Globus pallidus (tissue), 1 donor: Measurements from ENCODE around the gene LITAFD.
"Not testable (repeated sequence)": the region's sequence is repeated elsewhere in the genome, so short reads cannot be mapped to it uniquely, and the experiment has no call there.

Source experiments
- DNase-seq: peaks from one replicate; pipeline ENCODE4 v3.0.0-alpha.2; 2015; ENCODE audit warnings: low spot score

Gene LITAFD

DNA sequence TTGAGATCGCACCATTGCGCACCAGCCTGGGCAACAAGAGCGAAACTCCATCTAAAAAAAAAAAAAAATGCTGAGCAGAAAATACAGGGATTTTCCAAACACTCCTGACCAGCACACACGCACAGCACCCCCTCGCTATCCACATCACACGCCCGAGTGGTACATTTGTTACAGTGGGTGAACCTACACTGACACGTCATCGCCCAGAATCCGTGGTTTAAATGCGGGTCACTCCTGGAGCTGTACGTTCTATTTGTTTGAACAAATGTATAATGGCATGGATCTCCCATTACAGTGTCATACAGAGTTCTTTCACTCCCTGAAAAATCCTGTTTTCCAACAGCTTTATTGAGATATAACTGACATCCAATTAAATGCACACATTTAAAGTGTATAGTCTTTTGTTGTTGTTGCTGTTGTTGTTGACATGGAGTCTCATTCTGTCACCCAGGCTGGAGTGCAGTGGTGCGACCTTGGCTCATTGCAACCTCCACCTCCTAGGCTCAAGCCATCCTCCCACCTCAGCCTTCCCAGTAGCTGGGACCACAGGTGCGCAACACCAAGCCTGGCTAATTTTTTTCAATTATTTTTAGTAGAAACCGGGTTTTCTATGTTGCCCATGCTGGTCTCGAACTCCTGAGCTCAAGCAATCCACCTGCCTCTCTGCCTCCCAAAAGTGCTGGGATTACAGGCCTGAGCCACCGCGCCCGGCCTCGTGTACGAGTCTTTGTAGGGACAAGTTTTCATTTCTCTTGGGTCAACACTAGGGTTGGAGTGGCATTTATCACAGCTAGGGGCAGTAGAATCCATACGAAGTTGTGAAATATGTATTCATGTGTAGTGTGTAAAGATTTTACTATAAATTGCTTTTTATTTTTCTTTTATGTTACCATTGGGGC, 8.9 kb upstream of the LITAFD start:
- DNase-seq, result no peak

DNA sequence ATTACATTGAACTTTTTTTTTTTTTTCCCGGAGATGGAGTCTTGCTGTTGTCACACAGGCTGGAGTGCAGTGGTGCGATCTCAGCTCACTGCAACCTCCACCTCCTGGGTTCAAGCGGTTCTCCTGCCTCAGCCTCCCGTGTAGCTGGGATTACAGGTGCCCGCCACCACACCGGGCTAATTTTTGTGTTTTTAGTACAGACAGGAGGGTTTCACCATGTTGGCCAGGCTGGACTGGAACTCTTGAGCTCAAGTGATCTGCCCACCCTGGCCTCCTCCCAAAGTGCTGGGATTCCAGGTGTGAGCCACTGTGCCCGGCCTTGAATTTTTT, 8.3 kb upstream of the LITAFD start:
- DNase-seq, result not testable (repeated sequence)

DNA sequence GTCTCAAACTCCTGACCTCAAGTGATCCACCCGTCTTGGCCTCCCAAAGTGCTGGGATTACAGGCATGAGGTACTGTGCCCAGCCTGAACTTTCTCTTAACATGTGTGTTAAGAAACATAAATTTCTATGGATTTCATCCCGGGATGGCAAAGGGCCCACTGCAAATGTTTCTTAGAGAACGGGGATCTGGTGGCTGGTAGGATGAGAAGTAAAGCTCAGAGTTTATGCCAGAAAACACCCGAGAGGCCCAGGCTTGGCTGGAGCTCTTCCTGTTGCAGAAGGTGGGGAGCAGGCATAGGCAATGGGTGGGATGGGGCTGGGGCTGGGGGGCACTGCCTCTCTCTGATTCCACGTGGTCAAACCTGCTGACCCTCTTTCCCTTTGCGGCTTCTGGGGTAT, 7.8 kb upstream of the LITAFD start:
- DNase-seq, result no peak

DNA sequence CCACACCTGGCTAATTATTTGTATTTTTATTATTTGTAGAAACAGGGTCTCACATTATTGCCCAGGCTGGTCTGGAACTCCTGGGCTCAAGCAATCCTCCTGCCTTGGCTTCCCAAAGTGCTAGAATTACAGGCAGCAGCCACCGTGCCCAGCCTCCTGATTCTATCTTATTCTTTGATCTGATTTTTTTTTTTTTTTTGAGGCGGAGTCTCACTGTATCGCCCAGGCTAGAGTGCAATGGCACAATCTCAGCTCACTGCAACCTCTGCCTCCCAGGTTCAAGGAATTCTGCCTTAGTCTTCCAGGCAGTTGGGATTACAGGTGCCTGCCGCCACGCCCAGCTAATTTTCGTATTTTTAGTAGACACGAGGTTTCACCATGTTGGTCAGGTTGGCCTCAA, 6.8 kb upstream of the LITAFD start:
- not testable (repeated sequence) for DNase-seq

DNA sequence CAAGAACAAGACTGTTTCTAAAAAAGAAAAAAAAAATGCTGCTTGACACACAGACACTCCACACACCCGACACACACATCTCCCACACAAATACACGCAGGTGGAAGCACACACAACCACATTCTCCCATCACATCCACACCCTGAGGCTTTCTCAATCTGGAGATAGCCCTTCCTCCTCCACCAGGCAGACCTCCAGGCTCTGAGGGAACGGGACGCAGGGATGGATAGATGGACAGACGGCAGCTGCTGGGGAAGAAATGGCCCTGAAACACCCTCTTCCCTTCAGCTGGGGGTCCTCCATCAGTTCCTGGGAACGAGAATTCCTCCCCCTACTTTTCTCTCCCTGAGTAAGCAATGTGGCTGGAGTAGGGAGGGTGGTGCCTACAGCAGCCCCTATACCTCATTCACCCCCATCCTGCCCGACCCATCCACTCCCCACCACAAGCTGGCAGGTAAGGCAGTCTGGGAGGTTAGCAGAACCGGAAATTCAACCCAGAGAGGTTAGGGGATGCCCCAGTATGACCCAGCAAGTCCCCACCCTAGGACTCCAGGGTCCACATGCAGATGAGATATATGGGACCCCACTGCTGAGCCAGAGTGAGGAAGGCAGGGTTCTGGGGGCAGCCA, 4.1 kb upstream of the LITAFD start:
- no peak for DNase-seq

DNA sequence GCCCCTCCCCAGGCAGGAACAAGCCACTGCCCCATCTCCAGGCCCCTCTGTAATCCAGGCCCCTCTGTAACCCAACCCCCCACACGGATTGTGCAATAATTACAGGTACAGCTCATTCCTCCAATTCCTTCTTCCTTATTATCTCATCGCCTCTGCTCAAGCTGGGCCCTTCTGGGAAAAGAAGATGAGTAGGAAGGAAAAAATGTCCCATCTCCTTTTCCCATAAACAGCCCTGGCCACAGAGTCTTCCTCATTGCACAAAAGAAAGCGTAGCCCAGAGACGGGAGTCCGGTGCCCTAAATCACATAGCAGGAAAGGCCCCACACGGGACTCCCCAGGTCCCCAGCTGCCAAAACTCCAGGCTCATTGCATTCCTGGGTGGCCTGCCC, 3.6 kb upstream of the LITAFD start:
- no peak for DNase-seq

DNA sequence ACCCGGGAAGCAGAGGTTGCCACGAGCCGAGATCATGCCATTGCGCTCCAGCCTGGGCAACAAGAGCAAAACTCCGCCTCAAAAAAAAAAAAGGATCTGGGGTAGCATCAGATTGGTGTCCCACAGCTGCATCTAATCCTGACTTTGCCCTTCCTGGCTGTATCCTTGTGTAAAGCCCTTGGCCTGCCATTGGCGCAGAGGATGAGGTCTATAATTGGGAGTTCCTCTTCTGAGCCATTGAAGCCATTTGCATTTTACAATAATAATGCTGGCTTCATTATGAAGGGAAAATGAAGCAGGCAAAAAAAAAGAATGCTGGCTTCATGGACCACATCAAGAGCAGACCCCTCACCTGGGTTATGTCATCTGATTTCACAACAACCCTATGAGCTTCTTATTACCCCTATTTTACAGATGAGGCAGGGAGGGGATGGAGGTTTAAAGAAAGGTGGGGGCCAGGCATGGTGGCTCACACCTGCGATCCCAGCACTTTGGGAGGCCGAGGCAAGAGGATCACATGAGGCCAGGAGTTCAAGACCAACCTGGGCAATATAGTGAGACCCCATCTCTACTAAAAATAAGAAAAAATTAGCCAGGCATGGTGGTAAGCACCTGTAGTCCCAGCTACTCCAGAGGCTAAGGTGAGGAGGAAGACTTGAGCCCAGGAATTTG, 1.2 kb upstream of the LITAFD start:
- no peak for DNase-seq

DNA sequence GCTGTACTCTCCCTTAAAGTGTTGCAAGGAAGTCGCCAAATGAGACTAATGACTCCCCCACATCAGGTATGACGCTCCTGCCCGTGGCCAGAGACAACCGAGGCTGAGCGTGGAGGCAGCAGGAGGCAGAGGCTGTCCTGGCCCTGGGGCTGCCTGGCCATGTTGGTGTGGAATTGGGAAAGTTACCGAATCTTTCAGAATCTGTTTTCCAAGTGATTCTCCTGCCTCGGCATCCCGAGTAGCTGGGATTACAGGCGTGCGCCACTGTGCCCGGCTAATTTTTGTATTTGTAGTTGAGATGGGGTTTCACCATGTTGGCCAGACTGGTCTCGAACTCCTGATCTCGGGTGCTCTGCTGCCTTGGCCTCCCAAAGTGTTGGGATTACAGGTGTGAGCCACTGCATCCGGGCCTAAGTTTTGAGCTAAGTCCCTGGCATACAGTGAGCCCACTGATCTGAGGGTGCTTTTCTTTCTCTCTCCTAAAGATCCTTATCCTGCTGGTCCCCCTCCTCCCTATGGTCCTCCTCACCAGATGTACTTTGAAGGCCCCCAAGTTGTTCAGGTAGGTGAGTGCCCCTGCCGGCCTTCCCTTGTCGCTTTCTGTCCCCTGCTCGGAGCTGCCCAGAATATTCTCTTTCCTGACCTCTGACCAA, 700 bp downstream of the LITAFD start:
- no peak for DNase-seq

DNA sequence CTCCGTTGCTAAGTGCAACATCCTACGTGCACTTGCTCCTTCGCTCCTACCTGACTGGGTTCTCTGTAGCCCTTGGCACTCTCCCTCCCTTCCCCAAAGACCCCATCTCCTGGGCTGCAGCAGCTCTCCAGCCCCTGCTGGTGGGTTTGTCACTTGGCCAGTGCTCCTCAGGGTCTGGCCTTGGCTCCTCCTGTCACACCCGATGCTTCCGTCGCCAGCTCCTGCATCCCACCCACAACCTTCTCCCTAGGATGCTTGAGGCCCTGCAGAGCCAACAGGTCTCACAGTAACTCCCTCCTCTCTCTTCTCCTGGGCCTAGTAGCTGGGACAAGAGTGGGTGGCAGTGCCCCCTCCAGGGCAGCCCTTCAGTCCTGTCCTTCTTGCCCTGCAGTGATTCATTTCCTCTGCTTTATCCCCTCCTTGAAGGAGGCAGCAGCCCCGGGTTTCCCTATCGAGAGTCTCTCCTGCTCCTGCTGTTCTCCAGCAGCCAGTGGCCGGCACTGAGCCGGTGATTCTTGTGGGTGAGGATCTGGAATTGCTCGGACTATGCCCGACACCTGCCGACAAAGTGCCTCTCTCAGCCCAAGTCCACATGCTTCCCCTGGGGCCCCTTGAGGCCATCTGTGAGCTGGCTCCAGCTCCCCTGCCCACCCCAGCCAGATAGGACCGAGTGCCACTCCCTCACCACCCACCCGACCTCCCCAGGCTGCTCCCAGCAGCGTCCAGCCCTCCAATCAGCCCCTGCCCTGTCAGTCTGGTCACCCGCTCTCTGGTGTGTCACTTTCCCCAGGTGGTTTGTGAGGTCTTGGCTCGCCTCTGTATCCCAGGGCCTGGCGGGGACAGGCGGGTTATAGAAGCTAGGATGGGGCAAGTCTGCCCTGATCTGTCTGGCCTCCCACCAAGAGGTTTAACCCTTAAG, 3.8 kb downstream of the LITAFD start:
- no peak for DNase-seq

DNA sequence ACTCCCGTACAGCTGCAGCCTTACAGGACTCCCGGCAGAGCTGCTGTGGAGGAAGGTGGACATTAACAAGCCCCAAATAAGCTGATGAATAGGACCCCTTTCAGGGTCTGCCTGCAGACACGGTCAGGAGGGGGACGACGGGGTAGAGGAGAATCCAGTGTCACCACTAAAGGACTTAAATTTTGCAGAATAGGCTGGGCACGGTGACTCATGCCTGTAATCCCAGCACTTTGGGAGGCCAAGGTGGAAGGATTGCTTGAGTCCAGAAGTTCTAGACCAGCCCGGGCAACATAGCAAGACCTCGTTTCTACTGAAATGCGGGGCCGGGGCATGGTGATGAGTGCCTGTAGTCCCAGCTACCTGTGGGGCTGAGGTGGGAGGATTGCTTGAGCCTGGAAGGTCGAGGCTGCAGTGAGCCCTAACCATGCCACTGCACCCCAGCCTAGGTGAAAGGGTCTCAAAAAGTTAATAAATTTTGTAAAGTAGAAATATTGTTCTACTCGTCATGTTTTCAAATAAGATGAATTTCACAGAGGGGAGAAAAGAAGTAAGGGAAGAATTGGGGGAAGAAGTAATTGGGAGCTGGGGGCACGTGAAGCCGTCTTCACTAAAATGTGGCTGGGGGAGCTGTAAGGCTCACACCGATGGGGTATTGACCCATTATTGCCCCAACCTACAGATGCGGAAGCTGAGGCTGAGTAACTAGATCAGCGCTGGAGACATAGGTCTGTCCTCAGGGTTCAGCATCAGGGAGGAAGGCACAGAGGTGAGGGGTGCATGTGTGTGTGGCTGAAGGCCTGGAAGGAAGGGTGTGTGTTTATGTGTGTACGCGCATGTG, 4.7 kb downstream of the LITAFD start:
- no peak for DNase-seq

DNA sequence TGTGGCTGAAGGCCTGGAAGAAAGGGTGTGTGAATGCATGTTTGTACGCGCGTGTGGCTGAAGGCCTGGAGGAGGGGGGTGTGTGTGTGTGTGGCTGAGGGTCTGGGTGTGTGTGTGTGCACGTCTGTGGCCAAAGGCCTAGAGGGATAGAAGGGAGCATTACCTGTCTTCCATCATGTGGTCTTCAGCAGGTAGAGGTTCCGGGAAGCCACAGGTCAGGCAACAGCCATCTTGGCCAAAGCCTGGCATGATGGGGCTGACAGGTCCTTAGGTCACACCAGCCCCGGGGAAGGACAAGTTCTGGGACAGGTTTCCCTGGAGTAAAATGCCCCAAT, 5.2 kb downstream of the LITAFD start:
- no peak for DNase-seq

DNA sequence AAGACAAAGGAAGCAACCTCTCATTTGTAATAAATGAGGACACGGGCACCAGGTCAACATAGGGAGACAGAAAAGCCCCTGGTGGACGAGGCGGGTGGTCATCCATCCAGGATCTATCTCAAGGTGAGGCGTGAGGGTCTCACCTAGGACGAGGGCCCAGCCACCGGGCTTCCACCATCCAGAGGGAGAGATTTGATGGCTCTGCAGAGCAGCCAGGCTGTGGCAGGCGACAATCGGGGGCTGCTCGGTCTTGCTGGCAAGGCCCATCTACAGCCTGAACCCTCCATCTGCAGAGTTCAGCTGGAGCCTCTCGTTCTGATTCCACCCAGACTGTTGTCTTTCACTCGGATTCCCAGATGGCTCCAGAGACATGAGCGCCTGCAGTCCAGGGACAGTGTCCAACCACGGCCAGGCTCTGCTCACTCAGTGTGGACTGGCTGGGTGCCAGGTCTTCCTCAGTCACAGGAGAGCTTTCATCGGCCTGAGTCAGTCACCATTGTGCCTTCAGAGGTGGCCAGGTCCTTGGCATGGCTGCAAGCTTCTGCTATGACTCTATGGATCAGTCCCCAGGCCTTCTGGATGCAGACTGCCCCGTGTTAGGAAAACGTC, 5.9 kb downstream of the LITAFD start:
- peak; percentile 81 for DNase-seq

DNA sequence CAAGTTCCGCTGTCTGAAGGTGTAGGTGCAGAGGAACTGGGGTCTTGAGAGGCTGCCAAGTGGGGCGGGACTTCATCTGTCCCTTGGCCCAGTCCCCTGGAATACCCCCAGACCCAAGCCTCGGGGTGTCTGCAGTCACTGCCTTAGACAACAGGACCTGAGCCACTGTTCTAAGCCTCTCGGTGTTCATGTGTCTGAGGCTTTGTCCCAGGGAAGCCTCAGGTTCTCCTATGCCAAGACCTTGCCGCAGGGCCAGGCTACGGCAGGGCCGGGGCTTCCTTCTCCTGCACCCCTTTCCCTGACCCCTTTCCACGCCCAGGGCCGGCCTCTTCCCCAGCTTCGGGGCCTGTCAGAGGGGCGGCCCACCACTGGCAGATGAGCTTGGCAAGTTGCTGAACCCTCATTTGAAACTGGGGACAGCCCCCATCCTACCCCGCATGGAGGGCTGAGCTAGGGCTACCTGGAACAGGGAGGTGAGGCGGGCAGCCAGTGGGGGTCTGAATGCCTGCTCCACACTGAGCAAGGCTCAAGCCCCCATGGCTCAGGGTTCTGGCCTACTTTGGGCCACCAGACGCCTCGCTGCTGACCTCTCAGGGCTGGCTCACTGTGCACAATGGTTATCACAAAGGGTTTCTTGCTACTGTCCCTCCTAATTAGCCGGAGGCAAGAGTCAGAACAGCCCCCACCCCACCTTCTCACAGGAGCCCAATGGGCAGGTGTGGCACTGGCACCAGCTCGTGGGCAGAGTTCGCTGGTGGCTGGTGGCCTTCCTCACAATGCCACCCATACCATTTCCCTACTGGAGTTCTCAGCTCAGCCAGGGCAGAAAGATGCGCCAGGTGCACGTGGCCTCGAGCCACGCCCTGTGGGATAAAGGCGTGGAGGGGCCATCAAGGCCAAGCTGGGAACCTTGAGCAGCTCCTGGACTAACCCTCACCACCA, 7.1 kb downstream of the LITAFD start:
- no peak for DNase-seq

DNA sequence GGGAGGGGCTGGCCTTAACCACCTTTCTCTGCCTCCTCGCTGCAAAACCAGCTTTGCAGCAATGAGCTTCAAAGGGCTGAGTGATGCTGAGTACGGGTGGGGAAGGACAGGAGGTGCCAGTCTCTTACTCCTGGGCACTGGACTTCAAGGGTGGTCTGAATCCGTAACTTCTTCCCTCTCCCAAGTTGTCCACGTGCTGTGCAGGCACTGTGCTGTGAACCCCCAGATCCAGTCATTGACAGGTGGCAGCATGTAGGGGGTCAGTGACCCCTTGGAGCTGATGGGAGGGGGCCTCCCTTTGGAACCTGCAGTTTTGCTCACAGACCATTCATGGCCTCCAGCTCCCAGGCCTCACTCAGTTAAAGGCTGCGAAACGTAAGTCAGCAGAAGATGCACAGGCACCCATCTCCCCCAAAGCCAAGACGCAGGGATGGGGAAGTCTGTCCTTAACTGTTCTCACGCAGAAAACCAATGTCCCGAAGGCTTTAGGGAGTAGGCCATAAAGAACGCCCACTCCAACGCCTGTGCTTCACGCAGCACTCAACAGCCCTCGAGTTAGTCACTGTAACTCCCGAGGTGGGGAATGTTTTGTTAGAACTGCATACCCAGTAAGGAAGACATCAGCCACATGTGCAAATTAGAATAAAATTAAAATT, 7.9 kb downstream of the LITAFD start:
- no peak for DNase-seq

DNA sequence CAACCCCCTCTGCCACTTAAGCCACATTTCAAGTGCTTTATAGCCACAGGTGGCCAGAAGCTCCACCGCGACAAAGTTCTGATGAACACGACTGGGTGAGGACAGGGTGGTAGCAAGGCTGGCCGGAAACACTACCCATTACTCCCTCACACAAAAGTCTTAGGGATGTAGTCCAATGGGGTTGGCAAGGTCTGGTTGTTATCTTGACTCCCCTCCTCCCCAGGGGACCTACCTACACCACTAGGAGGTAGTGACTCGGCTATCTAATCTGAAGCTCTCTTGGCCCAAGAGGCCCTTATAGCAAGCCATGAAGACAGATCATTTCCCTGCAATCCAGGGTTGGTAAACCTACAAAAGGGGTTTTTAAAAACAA, 8.4 kb downstream of the LITAFD start:
- DNase-seq, result no peak

DNA sequence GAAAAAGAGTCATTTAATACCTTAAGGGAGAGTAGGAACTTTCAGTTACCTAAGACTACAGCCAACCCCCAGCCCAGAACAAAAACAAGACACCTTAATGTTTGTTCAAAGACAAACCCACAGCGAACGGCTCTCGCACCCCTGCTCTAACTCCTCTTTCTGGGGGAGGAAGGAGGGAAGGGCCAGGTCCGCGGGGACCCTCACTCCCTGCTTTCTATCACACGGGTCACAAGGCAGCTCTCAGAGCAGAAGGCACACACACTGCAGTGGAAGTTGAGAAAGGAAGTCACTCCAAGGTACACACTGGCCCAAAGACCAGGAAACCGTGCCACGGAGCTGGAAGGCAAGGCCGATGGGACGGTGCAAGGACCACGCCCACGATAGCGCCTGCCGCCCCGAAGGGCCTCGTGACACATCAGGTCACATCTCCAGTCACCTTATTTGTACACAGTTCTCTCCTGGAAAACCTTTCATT, 10.0 kb downstream of the LITAFD start:
- DNase-seq, result no peak

DNA sequence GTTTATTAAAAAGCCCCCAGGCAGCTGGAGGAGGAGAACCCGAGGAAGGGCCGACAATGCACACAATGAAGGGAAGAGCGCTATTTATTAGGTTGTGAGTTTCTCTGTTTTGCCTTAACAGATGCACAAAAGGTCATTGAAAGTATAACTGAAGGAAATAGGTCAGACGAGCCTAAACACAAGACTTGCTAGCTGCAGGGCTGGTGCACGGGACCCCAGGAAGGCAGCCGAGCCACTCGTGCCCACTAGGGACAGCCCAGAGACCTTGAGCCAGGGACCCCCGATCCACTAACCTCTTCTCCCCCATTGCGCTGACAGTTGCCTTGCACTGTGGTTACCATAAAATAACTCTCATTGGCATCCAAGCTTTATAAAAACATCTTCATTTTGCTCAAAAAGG, 11.3 kb downstream of the LITAFD start:
- no peak for DNase-seq

DNA sequence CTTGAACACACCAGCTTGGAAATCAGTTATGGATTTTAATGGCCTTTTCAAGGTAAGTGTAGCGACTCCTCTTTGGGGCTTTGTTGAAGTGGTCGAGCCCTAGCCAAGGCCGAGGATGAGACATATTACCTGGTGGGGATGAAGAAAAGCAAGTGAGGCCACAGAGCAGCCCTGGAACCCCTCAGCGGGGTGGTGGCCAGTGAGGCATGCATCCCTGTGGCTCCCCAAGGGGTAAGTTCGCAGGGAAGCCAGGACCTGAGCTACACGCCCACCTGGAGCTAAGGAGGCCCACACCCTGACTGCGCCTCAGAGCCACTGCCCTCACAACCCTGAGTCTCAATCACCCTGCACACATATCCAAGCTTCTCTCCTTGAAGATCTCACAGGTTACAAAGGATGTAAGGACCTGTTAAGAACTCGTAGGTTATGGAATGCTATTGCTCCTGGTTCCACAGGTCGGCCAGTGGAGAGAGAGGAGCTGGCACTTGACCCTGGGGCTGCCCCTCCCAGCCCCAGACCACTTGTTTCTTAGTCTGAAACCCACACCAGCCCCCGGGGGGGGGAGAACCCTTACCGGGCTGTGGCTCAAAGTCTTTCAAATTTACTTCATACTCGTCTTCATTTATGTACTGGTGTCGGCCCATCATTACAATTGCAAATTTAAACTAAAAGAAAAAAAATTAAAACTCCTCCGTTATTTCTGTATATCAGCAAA, 12.0 kb downstream of the LITAFD start:
- DNase-seq, result no peak
